GM19025 (cell line): ENCODE measurements around the gene BEGAIN.

Source experiments
- ATAC-seq: cut with Tn5 transposase; IDR thresholded peaks from one replicate; pipeline ENCODE4 v1.9.1; 2021; ENCODE audit warnings: mild to moderate bottlenecking, low read depth, moderate library complexity; ENCODE audit not compliant: unreplicated experiment

BEGAIN gene

GRCh38 chr14:100601914-100602313 lies 14.7 kb upstream of the BEGAIN start:
- no peak for ATAC-seq

DNA sequence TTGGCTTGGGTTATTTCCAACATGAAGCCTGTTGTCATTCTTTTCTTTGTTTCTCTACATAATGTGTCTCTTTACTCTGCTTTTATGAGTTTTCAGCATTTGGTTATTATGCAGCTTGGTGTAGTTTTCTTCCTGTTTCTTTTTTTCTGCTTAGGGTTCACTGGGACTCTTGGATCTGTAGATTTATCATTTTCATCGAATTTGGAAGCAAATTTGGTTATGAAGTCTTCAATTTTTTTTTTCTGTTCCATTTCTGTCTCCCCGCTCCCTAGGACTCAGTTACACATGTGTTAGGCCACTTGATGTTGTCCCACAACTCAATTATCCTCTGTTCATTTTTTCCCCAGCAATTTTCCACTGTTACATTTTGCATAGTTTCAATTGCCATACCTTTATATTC lies 13.8 kb upstream of the BEGAIN start:
- no peak for ATAC-seq

DNA sequence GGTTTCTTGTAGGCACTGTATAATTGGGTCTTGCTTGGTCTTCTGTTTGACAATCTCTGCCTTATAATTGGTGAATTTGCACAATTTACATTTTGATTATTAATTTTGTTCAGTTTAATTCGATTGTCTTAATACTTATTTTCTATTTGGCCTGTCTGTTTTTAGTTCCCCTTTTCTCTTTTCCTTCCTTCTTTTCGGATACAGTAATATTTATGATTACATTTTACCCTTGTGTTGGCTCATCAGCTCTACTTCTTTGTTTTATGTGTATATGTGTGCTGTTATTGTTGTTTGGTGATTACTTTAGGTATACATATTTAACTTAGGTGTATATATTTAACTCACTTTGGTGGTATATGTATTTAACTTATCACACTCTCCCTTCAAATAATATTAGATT lies 12.8 kb upstream of the BEGAIN start:
- no peak for ATAC-seq

GRCh38 chr14:100594625-100594951 lies 7.4 kb upstream of the BEGAIN start:
- no peak for ATAC-seq

- ATAC-seq = no peak
Observed at GRCh38 chr14:100593751-100594624, 6.8 kb upstream of the BEGAIN start.

DNA sequence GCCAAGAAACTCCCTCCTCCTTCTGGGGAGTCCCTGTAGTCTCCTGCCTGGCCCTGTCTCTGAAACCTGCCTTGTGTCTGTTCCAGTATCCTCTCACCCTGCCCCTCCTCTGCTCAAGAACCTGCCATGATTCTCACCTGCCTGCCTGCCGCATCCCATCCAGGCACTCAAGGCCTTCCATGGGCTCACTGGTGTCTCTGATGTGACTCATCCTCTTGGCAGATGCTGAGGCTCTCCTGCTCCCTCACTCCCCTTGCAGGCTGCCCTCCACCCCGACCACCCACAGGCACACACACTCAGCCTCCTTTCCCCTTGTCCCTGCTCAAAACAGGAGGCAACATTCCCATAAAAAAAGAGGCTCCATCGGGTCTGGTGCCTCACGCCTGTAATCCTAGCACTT lies 5.8 kb upstream of the BEGAIN start:
- no peak for ATAC-seq

DNA sequence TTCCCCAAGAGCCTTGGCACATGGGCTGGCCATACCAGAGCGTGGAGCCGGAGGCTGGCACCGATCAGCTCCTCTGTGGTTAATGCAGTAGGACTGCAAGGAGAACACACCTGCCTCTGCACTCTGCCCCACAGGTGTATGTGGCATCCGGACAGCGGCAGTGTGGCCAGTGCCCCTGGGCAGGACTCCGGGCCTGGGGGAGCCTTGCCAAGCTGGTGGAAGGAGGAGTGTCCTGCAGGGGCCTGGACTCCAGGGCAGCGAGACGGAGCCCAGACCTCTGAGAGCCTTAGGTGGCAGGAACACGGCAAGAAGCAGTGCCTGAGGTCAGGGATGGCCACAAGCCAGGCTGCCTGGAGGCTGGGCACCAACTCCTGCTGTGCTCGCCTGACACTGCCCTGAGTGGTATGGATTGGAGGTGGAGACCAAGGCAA lies 5.3 kb upstream of the BEGAIN start:
- no peak for ATAC-seq

DNA sequence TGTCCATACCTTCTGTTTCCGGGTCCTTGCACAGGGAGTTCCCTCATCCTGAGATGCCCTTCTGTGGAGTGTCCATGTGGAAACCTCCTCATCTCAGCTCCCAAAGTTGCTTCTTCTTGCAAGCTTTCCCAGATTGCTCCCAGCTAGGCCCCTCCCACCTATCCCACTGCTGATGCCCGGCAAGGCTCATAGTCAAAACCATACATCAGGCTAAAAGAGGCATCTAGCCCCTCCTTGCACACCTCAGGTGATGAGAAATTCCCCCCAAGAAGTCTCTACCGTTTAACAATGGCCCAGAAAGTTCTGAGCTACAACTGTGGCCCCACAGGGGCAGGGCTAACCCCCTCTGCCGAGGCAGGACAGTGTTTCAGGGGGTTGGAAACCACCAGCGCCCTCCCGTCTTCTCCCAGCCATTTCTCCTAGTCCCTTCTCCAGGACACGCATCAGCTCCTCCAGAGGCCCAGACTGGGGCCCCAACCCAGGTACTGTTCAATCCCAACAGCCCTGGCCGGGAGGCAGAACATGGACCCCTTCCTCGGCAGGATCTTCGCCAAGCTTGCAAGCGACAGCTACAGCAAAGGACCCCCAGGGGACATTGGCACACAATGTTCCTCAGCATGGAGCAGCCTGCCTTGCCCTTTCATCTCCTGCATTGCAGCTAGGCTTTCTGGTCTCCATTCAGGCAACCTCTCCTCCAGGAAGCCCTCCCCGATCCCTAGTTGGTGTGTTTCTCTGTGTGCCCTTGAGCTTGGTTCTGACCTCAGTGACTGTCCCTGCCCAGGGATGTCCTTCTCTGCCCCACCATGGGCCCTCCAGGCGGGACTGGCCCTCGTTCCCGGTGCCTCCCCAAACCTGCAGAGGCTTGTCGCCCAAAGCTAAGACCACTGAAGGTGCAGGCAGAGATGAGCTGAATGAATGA lies 4.5 kb upstream of the BEGAIN start:
- ATAC-seq = no peak

- ATAC-seq = no peak
Observed at GRCh38 chr14:100590726-100591452, 3.7 kb upstream of the BEGAIN start.

- ATAC-seq = no peak
Observed at GRCh38 chr14:100589760-100590469, 2.7 kb upstream of the BEGAIN start.

DNA sequence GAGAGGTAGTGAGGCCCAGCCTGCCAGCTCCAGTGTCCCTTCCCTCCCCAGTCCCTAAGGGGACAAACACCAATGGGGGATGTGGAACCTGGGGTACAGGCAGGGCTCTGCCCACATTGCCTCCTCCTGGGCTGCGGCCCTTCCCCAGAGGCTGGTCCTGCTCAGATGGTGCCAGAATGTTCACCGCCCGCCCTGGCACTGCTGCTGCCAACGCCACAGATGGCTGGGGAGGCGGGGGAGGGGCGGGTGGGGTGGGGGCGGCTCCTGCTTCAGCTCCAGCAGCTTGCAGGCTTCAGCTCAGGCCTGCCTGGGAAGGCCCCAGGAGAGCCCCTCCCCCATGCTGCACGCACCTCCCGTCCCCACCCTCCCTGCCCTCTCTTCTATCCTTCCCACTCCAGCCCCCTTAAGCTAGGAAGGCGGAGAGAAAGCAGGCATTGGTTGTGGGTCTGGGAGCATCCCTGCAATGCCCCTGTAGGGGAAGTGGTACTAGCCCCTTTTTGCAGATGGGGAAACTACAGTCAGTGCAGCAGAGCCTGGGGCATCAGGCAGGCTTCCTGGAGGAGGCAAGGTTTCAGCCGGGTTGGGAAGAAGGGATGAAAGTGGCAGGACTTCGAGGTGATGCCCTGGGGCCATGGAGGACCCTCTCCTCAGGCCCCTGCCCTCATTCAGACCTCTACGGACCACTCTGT lies 2.0 kb upstream of the BEGAIN start:
- no peak for ATAC-seq

DNA sequence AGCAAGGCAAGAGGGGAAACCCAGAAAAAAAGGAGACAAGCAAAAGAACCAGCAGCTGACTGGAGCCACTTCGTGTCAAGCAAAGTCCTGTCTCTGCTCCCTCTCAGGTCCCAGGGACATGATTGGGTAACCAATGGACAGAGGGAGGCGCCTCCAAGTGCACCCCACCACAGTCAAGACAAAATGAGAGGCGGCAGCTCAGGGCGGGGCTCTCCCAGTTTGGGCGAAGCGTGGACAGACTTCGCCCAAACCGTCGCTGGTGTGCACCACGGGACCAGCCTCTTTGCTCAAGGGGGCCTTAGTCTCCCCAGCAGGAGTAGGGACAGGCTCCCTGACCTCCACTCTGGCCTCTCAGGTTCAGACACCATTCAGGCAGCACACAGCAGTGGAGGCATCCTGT lies 1.5 kb upstream of the BEGAIN start:
- ATAC-seq = no peak

- no peak for ATAC-seq
Observed at GRCh38 chr14:100587763-100588411, 670 bp upstream of the BEGAIN start.

DNA sequence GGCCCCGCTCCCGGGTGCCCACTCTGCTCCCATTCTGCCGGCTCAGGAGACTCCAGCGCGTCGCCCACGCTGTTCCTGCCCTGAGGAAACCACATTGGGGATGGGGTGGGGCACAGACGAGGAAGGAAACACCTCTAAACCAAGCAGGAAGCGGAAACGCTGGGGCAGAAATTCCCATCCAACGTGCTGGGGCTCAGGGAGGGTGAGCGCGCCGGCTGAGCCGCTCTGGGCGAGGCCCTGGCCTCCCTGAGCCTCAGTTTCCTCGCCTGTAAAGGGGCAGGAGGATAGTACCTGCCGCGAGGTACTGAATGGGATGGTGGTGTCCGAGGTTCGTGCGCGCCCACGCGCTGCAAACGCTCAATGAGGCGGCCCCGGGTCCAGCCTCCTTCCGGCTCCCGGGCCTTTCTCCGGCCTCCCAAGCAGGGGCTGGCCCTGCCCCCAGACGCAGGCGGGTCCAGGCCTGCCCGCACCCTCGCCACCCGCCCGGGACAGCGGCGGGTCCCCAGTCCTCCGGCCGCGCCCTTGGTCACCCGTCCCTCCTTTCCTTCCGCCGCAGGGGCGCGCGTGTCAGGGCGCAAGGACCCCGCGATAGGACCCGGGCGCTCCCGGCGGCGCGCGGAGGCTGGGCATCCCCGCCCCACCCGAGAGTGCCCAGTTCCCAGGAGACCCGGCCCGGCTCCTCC lies 673 bp downstream of the BEGAIN start:
- no peak for ATAC-seq

- no peak for ATAC-seq
Observed at GRCh38 chr14:100586153-100586402, 1.1 kb downstream of the BEGAIN start.

DNA sequence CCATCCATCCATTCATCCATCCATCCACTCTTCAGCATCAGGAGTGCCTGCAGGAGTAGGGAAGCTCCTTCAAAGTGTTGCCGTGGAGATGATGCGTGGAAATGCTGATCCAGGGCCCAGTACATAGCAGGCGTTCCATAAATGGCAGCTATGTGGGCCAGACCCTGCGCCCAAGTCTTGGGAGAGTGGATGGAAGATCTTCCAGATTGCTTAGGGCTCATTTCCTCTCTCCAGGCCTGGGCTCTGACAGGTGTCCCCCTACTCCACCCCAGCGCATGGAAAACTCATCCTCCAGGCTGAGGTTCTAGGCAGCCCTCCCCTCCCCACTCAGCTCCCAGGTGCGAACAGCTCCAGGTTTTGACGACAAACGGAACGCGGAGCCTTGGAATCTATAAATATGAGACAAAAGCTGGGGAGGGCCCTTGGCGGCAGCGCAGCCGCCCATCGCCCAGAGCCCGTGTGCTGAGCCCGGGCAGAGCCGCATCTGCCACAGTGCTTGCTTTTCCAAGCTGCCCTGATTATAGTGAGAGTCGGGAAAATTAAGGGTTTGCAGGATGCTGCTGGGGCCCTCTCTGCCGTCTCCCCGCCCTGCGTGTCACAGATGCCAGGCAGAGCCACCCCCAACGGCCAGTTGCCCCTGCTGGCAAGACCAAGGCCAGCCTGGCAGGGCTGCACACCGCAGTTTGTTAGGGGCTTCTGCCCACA lies 1.6 kb downstream of the BEGAIN start:
- no peak for ATAC-seq

DNA sequence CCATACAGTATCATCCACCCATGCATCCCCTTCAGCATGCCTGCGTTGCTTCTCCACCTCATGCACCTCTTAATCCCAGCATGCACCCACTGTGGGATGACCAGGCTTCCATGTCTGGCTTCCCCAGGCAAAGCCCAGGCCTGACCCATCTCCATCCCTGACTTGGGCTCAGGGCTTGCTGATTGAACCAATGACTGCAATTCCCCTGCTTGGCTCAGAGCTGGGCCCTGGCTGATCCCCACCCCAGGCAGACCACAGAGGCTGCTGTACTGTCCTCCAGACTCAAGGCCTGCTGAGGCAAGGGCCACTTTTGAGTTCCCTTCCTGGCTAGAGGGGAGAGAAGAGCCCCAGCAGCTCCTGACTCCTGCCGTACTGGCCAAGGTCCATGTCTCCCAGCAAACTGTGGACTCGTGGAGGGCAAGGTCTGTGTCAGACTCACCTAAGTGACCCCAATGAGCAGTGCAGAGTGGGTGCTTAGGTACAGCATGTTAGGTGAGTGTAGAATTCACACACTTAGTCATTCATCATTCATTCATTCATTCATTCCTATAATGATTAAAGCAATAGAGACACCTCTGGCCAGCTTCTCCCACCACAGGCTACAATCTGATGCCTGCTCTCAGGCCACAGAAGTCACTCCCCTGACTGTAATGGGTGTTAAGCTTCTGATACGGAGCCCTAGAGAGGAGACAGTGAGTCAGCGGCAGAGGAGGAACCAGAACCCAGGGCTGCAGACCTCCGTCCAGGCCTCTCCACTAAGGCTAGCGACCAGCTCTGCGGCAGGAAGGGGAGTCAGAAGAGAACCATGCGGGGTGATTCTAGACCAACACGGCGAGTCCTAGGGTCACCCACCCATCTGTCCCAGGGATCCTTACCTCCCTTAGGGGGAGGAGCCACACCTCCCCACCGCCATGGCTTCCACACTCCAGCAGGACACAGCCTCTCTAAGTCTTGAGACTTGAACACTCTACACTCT lies 2.9 kb downstream of the BEGAIN start:
- no peak for ATAC-seq
